Ecto neural progenitor cell (in vitro differentiated cells): Measurements from ENCODE around the gene DND1.
"Not testable (repeated sequence)": the region's sequence is repeated elsewhere in the genome, so short reads cannot be mapped to it uniquely, and the experiment has no call there.

Experiments
- DNase-seq: peaks from one replicate; pipeline ENCODE4 v3.0.0-alpha.2; 2018; ENCODE audit warnings: low spot score

The DND1 gene

DNA sequence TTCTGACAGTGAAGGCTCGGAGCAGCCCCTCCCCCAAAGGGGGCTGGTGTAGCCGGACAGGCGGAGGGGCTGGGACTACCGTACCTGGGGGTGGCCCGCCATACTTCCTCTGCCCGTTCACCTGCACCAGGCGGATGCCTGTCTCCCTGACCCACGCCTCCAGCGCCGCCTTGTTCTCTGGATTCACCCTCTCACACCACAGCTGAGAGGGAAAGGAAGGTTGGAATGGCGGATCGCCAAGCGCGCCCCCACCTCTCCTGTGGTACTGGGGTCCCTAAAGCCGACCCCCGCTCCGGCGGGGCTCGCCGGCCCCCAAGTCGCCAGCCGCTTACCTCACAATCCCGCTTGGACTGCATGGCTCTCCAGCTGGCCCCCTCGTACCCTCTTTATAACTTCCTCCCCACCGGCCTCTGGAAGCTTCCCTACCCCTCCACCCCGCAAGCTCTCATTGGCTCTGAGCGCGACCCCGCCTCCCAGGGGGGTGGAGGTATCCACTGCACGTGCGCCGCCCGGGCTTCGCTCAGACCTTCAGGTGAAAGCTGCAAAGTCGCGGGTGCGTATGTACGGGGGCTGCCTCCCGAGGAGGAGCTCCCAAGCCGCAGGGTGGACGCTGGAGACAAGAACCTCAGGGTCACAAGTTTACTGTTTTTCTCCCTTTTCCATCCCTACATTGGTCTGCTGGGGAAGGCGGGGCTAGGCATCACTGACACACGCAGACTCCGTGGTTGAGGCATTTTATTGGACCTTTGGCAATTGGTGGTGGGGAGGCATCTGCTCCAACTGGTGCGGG lies at the start of gene DND1:
DND1 (minus strand) TSS at position 390 of the 790 bp plus-strand sequence; CDS start at position 356, 34 bp downstream.
- no peak for DNase-seq

DNA sequence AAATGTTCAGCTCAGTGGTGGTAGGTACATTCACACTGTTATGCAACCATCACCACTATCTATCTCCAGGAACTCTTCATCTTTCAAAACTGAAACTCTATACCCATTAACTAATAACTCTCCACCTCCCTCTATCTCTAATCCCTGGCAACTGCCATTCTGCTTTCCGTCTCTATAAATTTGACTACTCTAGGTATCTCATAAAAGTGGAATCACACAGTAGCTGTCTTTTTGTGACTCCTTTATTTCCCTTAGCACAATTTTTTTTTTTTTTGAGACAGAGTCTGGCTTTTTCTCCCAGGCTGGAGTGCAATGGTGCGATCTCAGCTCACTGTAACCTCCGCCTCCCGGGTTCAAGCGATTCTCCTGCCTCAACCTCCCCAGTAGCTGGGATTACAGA lies 48.0 kb upstream of the DND1 start:
- DNase-seq: not testable (repeated sequence)

DNA sequence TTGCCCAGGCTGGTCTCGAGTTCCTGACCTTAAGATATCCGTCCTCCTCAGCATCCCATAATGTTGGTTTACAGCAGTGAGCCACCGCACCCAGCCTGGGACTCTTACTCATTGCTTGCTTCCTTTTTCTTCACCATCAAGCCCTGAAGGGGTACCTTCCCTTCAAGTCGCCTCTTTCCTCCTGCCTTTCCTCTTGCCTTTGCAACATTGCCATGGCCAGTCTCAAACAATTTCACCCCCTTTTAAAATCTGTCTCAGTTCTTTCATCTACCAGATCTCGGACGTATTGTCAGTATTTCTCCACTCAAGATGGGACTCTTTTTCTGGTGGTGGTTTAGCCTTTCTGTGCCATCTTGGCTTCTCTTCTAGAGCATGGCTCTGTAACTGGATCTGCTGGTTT lies 47.4 kb upstream of the DND1 start:
- DNase-seq: not testable (repeated sequence)

- no peak for DNase-seq
Observed at GRCh38 chr5:140718266-140718592, 44.9 kb upstream of the DND1 start.

- not testable (repeated sequence) for DNase-seq
Observed at GRCh38 chr5:140716238-140716637, 42.9 kb upstream of the DND1 start.

GRCh38 chr5:140713562-140714094 lies 40.3 kb upstream of the DND1 start:
- DNase-seq: no peak

DNA sequence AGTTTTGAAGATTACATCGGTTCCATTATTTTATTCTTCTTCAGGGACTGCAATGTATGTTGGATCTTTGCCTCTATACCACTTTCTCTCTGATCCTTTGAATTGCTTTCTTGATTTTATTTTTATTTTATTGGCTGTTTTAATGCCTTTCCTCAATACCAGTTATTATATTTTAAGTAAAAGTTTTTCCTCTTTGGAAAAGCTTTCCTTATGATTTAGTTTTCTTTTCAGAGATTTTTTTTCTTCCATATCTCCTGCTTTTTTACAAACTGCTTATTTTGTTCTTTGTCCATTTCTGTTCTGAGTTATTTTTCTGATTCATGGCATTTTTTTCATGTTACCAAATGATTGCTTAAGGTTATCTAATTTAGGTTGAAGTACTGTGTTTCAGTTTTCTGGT lies 38.4 kb upstream of the DND1 start:
- DNase-seq: no peak

GRCh38 chr5:140710899-140711552 lies 37.6 kb upstream of the DND1 start:
- DNase-seq: peak; percentile 79

GRCh38 chr5:140708787-140709186 lies 35.4 kb upstream of the DND1 start:
- DNase-seq: not testable (repeated sequence)

DNA sequence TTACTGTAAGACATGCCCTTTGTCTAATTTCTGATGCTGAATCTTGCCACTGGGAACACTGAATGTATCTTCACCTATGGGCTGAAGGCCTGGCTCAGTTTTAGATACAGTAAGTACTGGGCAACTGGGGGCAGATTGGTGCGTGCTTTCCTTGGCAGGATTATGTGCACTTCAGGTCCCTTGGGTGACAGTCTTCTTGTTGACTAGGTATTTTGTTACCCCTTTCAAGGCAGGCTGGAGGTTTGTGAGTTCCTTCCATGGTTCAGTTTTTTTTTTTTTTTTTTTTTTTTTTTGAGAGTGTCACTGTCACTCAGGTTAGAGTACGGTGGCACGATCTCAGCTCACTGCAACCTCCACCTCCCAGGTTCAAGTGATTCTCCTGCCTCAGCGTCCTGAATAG lies 34.4 kb upstream of the DND1 start:
- no peak for DNase-seq

GRCh38 chr5:140700177-140701144 lies 27.1 kb upstream of the DND1 start, which contains the start of gene ZMAT2:
TSS of gene ZMAT2 (plus strand) at chr5:140700447. CDS start at chr5:140700461, 14 bp downstream.
- peak; percentile 91 for DNase-seq

DNA sequence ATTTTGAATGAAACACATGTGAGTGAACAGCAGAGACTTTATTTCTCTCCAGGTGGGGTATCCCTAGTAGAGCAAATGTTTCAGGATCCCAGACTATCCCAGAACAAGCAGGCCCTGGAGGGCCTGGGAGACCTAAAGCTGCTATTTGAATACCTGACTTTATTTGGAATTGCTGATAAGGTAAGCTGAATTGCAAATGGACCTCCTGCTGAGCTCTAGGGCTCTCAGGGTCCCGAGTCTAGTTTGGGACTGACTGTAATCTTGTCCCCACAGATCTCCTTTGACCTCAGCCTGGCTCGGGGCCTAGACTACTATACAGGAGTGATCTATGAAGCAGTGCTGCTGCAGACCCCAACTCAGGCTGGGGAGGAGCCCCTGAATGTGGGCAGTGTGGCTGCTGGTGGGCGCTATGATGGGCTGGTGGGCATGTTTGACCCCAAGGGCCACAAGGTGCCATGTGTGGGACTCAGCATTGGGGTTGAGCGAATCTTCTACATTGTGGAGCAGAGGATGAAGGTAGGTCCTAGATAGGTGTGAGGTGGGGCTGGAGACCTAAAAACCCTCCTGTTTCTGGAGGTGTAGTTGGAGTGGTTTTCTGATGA lies 23.6 kb upstream of the DND1 start:
- no peak for DNase-seq

DNA sequence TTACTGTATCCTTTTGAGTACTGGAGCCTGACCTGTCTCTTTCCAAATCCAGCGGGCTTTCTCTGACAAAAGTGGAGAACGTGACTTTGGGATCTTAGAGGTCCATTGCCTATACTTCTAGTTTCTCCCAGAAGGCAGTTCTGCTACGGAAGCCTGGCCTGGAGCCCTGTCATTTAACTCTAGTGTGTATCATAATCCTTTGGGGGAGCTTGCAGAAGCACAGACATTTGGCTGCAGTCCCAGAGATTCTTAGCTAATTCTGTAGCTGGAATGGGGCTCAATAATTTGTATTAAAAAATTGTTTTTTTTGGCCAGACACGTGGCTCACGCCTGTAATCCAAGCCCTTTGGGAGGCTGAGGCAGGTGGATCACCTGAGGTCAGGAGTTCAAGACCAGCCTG lies 20.9 kb upstream of the DND1 start:
- DNase-seq: no peak

DNA sequence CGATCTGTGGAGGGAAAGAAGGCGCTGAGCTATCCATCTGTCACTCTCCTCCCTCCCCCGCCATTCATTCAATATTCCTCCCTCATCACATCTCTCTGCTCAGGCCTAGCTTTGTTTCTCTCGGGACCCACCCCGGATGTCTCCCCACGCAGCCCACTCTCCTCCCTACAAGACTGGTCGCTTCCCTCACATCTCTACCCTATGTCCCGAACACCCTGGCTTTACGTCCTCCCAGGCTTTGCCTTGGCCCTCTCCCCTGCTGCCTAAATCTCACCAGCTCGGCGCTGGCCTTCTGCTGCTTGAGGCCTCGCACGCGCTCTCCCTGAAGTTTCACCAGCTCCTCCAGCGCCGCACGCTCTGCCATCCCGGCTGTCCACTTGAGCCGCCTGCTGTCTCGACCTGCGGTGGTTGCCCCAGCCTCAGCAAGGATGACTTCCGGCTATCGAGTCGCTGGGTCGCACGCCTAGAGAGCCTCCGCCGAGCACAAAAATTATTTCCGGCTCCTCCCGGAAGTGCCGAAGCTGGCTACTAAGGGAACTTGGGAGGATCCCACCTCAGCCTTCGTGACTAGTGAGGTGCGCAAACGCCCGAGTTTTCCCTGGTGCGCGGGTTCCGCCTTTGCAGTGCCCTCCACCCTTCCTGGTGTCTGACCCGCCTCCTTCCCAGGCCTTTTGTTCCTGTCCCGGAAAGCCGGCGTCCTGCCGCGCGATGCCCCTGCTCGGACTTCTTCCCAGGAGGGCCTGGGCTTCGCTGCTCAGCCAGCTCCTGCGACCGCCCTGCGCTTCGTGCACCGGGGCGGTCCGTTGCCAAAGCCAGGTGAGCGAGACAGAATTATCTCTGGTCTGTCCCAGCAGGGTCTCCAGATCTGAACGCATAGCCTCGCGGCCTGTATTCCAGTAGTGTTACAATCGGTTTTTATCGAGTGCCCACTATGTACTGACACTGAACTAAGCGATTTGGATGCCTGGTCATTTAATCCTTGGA lies 17.9 kb upstream of the DND1 start, which contains the start of the genes HARS1 and HARS2:
HARS1 (minus strand) TSS at position 430 of the 984 bp plus-strand sequence; CDS start at position 364, 66 bp downstream.
HARS2 (plus strand) TSS at position 515 of the 984 bp plus-strand sequence; CDS start at position 709, 194 bp downstream.
- DNase-seq: peak; percentile 91

- no peak for DNase-seq
Observed at GRCh38 chr5:140690376-140690932, 17.1 kb upstream of the DND1 start.

DNA sequence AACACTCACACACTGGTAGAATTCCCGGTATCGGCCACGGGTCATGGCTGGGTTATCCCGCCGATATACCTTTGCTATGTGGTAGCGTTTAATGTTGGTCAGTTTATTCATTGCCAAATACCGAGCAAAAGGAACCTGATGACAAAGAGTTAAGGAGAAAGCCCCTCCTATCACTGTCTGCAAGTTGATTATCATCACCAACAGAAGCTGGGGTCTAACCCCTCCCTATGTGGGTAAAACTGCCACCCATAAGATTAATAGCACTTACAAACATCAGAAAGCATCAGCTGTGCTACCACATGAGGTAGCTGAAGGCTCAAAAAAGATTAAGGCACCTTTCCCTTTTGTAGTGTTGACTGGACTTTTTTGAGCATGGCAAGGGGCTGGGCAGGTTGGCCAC lies 5.6 kb upstream of the DND1 start:
- DNase-seq: no peak

GRCh38 chr5:140677947-140678346 lies 4.6 kb upstream of the DND1 start:
- DNase-seq: no peak

- no peak for DNase-seq
Observed at GRCh38 chr5:140674629-140675028, 1.3 kb upstream of the DND1 start.

- no peak for DNase-seq
Observed at GRCh38 chr5:140674211-140674610, 835 bp upstream of the DND1 start.
